ENCODE measurements around the gene IER2. TPM values are rescaled to one million over a fixed set of nuclear protein-coding genes. Genes with fewer than 3 reads are reported as not detected.
A peak's percentile ranks its signal among the peaks of the same experiment; 100 is the strongest.

The IER2 gene
- total and polyA plus RNA-seq, 2 of the 4 experiments (the other 2 are of a cell fraction) = 7.7 to 102 TPM

DNA sequence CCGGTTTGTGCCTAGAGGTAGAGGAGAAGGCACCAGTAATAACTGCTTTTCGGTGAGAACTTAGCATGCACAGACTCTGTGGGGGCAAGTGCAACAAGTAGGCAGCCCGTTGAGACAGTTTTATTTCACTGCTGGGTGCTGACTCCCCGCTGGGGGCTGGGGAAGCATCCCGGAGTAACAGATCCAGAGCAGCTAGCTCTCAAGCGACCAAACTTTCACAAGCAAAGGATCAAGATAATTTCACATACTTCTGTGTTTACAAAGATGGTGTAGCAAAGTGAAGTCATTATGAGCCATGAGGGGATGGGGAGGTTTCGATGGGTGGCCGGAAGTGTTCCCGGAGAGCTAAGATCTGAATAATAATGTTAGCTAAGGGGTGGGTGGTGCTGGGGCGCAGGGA is 29.4 kb upstream of the IER2 start:
- ATAC-seq (ENCODE audit: low read depth) (peak; percentile 5), DNase-seq (peak; percentile 85)
- Histone ChIP-seq H2AFZ (replicated peaks; ENCODE audit: low read length, poor library complexity) (peak overlapping the region; percentile 52), H2BK15ac (ENCODE audit: low read depth, low read length) (peak overlapping the region; percentile 71; the same call in 1 of the 3 replicates), H3K56ac (ENCODE audit: extremely low read depth, insufficient read depth, low read length) (no peak overlapping the region), H3K18ac (ENCODE audit: low read depth, low read length) (no peak overlapping the region), H3K27me3 (ENCODE audit: control insufficient read depth, insufficient read depth, low read length) (no peaks in the 10 kb centered on the region), H3K4me2 (ENCODE audit: low read depth, low read length) (peak overlapping the region; percentile 76), H3K36me3 (ENCODE audit: control insufficient read depth, insufficient read depth, low read length) (peaks cover 16% of the 10 kb centered on the region), H4K20me1 (ENCODE audit: insufficient read depth, low read length) (peaks cover 65% of the 10 kb centered on the region), H2BK5ac (ENCODE audit: low read depth, low read length, poor library complexity, severe bottlenecking) (peak overlapping the region; percentile 94), H4K91ac (ENCODE audit: insufficient read depth, low read depth, low read length) (peak overlapping the region; percentile 65; the same call in 1 of the 2 replicates), H3K14ac (replicated peaks; ENCODE audit: low read depth, low read length) (peak overlapping the region; percentile 85), H3K79me1 (ENCODE audit: low read depth in 1 of 2, low read length in 2 of 2) (peaks cover 0 to 76% of the 10 kb centered on the region in 2 experiments; a peak in 3 of 4 replicates), H2BK120ac (ENCODE audit: low read depth, low read length) (peak overlapping the region; percentile 49), H3K4ac (ENCODE audit: low read depth, low read length) (peak overlapping the region; percentile 88), H4K5ac (ENCODE audit: low read depth, low read length) (peak overlapping the region; percentile 25; the same call in 1 of the 2 replicates), H2AK9ac (replicated peaks; ENCODE audit: low read depth, low read length, poor library complexity) (peak overlapping the region; percentile 90), H3K9ac (ENCODE audit: low read depth, low read length) (peak overlapping the region; percentile 44), H2AK5ac (ENCODE audit: low read depth, low read length) (peak overlapping the region; percentile 95), H3K27ac (ENCODE audit: insufficient read depth, low read length) (peak overlapping the region; percentile 69), H3K9me3 (ENCODE audit: control insufficient read depth, insufficient read depth, low read length) (no peaks in the 10 kb centered on the region), H3K9me1 (ENCODE audit: insufficient read depth, low read length) (peaks cover 26% of the 10 kb centered on the region), H3K23ac (ENCODE audit: low read depth, low read length) (peak overlapping the region; percentile 95), H2BK20ac (ENCODE audit: low read depth, low read length) (no peak overlapping the region), H3K4me1 (ENCODE audit: control insufficient read depth, insufficient read depth, low read length) (peaks cover 22% of the 10 kb centered on the region), H3K4me3 (ENCODE audit: insufficient read depth, low read depth, low read length) (peak overlapping the region; percentile 6; the same call in 1 of the 2 replicates), H4K8ac (ENCODE audit: low read depth in 2 of 2, low read length in 2 of 2) (peak overlapping the region in 1 of 2 experiments; percentile 8; a peak in 2 of 4 replicates)
- intact Hi-C loops (cut with micrococcal nuclease) (no loop called here), dilution Hi-C loops (cut with HindIII; ENCODE audit: low sequenced_read_pairs, unreplicated experiment) (no loop called here), in situ Hi-C loops (cut with MboI; ENCODE audit: low sequenced_read_pairs) (no loop called here)
- POLR2A ChIA-PET (ENCODE audit: unreplicated experiment) = no interaction called here
- CTCF ChIA-PET = interaction anchor here (1.0 kb wide), 1 partner anchor 155 kb away, joined by 3 read pairs; no protein-coding TSS in a partner anchor
- peak; percentile 72 for TF ChIP-seq CEBPB (IDR thresholded peaks at IDR 0.05; ENCODE audit: low read depth, low read length)
- TF ChIP-seq, protein P1, sequence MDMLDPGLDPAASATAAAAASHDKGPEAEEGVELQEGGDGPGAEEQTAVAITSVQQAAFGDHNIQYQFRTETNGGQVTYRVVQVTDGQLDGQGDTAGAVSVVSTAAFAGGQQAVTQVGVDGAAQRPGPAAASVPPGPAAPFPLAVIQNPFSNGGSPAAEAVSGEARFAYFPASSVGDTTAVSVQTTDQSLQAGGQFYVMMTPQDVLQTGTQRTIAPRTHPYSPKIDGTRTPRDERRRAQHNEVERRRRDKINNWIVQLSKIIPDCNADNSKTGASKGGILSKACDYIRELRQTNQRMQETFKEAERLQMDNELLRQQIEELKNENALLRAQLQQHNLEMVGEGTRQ (IDR thresholded peaks at IDR 0.05; ENCODE audit: low read depth, low read length) = no peak
- TF ChIP-seq MXI1 (IDR thresholded peaks at IDR 0.05; ENCODE audit: borderline replicate concordance, low read depth, low read length) = no peak
- peak; percentile 59; the same call in 1 of the 2 replicates for TF ChIP-seq POLR2A (IDR thresholded peaks at IDR 0.05; ENCODE audit: low read depth, low read length)
- TF ChIP-seq RFX5 (IDR thresholded peaks at IDR 0.05; ENCODE audit: low read depth, low read length) = no peak
- peak; percentile 22; the same call in 1 of the 2 replicates for TF ChIP-seq SMC3 (IDR thresholded peaks at IDR 0.05; ENCODE audit: low read depth, low read length)
- TF ChIP-seq MAZ (IDR thresholded peaks at IDR 0.05; ENCODE audit: borderline replicate concordance, low read depth, low read length) = no peak
- peak; percentile 28 for TF ChIP-seq RAD21 (IDR thresholded peaks at IDR 0.05; ENCODE audit: low read length)
- TF ChIP-seq MAFK (IDR thresholded peaks at IDR 0.05; ENCODE audit: low read depth, low read length) = no peak
- TF ChIP-seq NFE2L2 (IDR thresholded peaks at IDR 0.05; ENCODE audit: low read depth, low read length) = no peak
- no peak for TF ChIP-seq BHLHE40 (IDR thresholded peaks at IDR 0.05; ENCODE audit: low read depth, low read length)
- TF ChIP-seq, protein P2, sequence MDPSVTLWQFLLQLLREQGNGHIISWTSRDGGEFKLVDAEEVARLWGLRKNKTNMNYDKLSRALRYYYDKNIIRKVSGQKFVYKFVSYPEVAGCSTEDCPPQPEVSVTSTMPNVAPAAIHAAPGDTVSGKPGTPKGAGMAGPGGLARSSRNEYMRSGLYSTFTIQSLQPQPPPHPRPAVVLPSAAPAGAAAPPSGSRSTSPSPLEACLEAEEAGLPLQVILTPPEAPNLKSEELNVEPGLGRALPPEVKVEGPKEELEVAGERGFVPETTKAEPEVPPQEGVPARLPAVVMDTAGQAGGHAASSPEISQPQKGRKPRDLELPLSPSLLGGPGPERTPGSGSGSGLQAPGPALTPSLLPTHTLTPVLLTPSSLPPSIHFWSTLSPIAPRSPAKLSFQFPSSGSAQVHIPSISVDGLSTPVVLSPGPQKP (IDR thresholded peaks at IDR 0.05; ENCODE audit: borderline replicate concordance, low read depth, low read length) = no peak
- peak; percentile 17 for TF ChIP-seq RCOR1 (IDR thresholded peaks at IDR 0.05; ENCODE audit: insufficient replicate concordance, low read length)
- no peak for TF ChIP-seq CHD1 (IDR thresholded peaks at IDR 0.05; ENCODE audit: low read depth, low read length)
- WGBS, 2 experiments (ENCODE audit: extremely low coverage in 2 of 2, insufficient read length in 1 of 2) = 66% methylated on average over 2 of the region's 10 CpGs; no CpG with 5 or more reads in 1 of the 2 experiments
- no TSS peak for BruUV-seq (replicated peaks)

All from IMR-90 (cell line).